Measurements from ENCODE around the gene LNPEP. TPM values are rescaled to one million over a fixed set of nuclear protein-coding genes. Genes with fewer than 3 reads are reported as not detected.

LNPEP gene
- total RNA-seq, 1 donor from 2014 or later = 49.6 TPM

DNA sequence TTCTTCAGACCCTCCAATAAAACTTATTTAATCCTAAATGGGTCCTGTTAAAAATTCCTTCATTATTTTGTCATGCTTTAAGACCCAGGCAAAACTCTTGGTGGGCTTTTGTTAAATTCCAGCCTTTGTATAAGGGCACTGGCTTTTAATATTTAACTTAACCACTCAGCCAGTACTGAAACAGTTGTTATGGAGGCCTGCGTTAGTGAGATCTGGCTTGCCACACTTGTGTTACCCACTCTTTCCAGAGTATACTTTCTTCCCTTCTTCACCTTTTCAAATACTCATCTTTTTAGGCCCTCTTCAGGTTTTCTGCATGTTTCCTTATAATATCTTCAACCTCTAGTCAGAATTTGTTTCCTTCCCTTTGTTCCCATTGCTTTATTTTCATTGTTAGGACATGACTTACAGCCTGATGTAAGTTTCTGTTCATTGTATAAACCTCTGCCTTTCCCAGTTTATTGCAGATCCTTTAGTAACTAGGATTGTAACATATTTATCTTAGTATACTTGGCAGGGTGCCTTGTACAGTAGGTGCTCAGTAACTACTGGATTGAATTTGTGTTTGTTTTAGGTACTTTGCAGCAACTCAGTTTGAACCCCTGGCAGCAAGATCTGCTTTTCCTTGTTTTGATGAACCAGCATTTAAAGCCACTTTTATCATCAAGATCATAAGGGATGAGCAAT, 48.8 kb downstream of the LNPEP start:
- ATAC-seq = no peak
- intact Hi-C loops (cut with DNase I) = loop anchor here (10.0 kb wide), 1 partner anchor 110 kb away; the partner anchor contains the start of gene ERAP2
- no peak for DNase-seq (ENCODE audit: missing footprints)

DNA sequence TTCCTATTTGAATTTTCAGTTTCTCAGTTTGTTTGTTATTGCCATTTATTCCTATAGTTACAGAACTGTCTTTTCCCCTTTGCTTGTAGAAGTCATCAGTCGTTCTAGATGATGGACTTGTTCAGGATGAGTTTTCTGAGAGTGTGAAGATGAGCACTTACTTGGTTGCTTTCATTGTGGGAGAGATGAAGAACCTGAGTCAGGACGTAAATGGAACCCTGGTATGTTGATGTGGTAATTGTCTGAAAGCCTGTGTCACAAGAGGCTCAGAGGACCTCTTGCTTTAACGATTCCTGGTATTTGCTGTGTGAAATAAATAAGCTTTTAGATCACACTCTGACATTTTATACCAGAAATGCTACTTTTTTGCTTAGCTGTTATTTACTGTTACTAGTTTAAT, 50.6 kb downstream of the LNPEP start:
- ATAC-seq = no peak
- DNase-seq (ENCODE audit: missing footprints) = no peak
- intact Hi-C loops (cut with DNase I) = loop anchor here (10.0 kb wide), 1 partner anchor 112 kb away; the partner anchor contains the start of gene ERAP2

GRCh38 chr5:96990102-96990501, 54.2 kb downstream of the LNPEP start:
- intact Hi-C loops (cut with DNase I) = loop anchor here (10.0 kb wide), 1 partner anchor 175 kb away; no protein-coding TSS in a partner anchor
- no peak for DNase-seq (ENCODE audit: missing footprints)
- ATAC-seq = no peak

DNA sequence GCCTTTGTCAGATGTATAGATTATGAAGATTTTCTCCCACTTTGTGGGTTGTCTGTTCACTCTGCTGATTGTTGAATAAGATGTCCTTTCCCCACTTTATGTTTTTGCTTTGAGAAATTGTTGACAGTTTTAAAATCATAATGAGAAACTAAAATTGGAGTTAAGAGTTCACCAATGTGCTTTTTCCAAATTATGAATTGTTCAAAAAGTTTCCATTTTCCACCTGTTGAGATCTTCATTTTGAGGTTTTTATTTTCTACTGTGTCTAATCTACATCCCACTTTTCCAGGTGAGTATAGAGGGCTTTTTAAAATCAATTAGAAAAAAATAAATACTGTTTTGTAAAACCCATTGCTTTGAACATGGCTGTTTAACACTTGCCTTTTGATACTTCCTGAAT, 55.8 kb downstream of the LNPEP start:
- intact Hi-C loops (cut with DNase I) = loop anchor here (10.0 kb wide), 1 partner anchor 173 kb away; no protein-coding TSS in a partner anchor
- DNase-seq (ENCODE audit: missing footprints) (no peak), ATAC-seq (no peak)

- DNase-seq (ENCODE audit: missing footprints) = no peak
- ATAC-seq = no peak
- intact Hi-C loops (cut with DNase I) = loop anchor here (10.0 kb wide), 1 partner anchor 171 kb away; no protein-coding TSS in a partner anchor
Observed at GRCh38 chr5:96993760-96994159, 57.9 kb downstream of the LNPEP start.

DNA sequence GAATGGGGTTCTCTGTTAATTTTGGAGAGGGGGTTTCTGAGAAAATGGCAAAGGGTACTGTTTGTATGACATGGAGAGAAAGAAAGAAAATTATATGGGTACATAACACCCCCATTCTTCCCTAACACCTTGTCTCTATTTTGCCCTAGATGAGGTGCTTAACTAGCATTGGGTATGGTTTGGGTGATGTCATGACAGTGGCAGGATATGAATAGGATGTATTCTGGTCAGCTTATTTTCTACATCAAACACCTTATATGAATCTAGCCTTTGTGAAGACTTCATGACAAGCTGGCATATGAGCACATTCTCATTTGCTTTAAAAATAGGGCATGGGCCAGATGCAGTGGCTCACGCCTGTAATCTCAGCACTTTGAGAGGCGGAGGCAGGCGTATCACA, 58.6 kb downstream of the LNPEP start:
- DNase-seq (ENCODE audit: missing footprints) (no peak), ATAC-seq (no peak)
- intact Hi-C loops (cut with DNase I) = loop anchor here (10.0 kb wide), 1 partner anchor 170 kb away; no protein-coding TSS in a partner anchor

GRCh38 chr5:96995419-96995818, 59.5 kb downstream of the LNPEP start:
- no peak for ATAC-seq
- intact Hi-C loops (cut with DNase I) = loop anchor here (10.0 kb wide), 1 partner anchor 169 kb away; no protein-coding TSS in a partner anchor
- no peak for DNase-seq (ENCODE audit: missing footprints)

DNA sequence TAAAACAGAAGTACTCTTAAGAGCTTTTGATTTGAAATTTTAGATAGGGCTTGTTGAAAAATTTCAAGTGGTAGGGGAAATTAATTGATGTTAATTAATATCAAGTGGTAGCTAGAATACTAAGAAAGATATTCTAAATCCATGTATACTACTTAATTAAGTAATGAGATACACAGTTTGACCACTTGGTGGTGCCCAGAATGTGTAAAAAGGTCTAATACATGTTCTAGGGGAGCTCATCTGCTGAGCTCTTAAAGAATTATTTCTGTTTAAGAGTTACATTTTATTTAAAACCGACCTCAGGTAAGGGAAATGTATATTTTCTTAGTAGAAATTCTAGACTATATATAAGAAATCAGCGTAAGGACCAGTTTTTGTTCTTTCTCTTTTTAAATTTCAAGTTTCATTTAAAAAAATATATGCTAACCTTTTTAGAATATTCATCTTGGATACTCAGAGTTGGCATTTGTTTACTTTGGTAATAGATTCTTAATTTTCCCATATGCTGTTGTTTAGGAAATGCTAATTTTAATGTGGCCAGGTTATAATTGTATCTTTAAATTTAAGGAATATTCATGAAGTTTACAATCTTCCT, 61.5 kb downstream of the LNPEP start:
- ATAC-seq = peak; percentile 59
- intact Hi-C loops (cut with DNase I) = loop anchor here (10.0 kb wide), 1 partner anchor 167 kb away; no protein-coding TSS in a partner anchor
- no peak for DNase-seq (ENCODE audit: missing footprints)

- DNase-seq (ENCODE audit: missing footprints) (no peak), ATAC-seq (no peak)
- intact Hi-C loops (cut with DNase I) = loop anchor here (10.0 kb wide), 2 partner anchors 165 to 245 kb away; no protein-coding TSS in a partner anchor
Observed at GRCh38 chr5:96999856-97000255, 64.0 kb downstream of the LNPEP start.

- DNase-seq (ENCODE audit: missing footprints) = no peak
- intact Hi-C loops (cut with DNase I) = loop anchor here (10.0 kb wide), 1 partner anchor 246 kb away; no protein-coding TSS in a partner anchor
Observed at GRCh38 chr5:97000391-97000790, 64.5 kb downstream of the LNPEP start.

DNA sequence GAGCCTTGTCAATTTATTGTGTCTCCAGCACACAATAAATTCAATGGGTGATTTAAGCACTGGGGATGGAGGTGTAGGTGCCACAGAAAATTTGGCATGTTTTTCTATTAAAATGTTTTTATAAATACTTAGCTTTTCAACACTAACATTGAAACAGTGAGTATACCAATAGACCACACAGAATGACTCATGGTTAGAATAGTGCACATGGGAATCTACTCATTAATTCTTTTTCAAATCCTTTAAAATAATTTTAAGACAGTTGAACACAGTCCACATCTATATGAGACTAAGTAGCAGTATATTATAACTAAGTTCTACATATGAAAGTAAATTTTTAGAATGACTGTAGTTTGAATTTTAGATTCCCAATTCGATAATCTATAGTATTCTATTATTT, 67.1 kb downstream of the LNPEP start:
- intact Hi-C loops (cut with DNase I) = loop anchor here (10.0 kb wide), 1 partner anchor 248 kb away; no protein-coding TSS in a partner anchor
- ATAC-seq (no peak), DNase-seq (ENCODE audit: missing footprints) (no peak)

More at GRCh38 chr5:97000391-97000790, 64.5 kb downstream of the LNPEP start:
- ATAC-seq = no peak

- intact Hi-C loops (cut with DNase I) = loop anchor here (10.0 kb wide), 1 partner anchor 250 kb away; no protein-coding TSS in a partner anchor
- DNase-seq (ENCODE audit: missing footprints) (no peak), ATAC-seq (no peak)
Observed at GRCh38 chr5:97004423-97005060, 68.7 kb downstream of the LNPEP start.

GRCh38 chr5:97006454-97007060, 70.7 kb downstream of the LNPEP start:
- ATAC-seq (no peak), DNase-seq (ENCODE audit: missing footprints) (no peak)
- intact Hi-C loops (cut with DNase I) = loop anchor here (10.0 kb wide), 1 partner anchor 252 kb away; no protein-coding TSS in a partner anchor

DNA sequence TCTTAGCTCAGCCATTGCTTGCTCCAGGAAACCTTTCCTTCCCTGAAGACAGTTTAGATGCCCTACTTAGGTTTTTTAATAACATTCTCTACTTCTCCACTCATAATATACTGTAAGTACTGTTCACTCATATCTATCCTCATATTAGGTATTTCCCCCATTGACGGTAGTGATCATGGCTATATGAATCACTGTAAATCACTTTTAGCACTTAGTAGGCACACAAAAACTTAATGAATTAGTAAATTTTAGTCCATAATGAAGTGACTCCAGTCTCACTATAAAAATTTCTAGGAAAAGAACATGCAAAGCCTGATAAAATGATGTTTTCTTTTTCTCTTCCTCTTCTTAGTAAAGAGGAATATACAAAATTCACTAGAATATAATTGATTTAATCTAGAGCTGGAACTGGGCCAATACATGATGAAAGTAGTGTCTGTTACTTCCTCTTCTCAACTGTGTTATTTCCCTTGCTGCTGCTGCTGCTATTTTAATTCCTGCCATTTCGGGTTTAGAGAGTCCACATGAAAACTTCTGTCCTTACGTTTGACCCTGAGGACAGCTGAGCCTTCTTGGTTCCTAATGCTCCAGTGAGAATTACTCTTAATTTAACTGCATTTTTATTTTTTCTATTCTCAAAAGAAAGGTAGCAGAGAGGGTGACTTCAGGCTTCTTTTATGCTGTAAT, 73.5 kb downstream of the LNPEP start:
- DNase-seq (ENCODE audit: missing footprints) (no peak), ATAC-seq (peak; percentile 42)
- intact Hi-C loops (cut with DNase I) = loop anchor here (10.0 kb wide), 1 partner anchor 255 kb away; no protein-coding TSS in a partner anchor

DNA sequence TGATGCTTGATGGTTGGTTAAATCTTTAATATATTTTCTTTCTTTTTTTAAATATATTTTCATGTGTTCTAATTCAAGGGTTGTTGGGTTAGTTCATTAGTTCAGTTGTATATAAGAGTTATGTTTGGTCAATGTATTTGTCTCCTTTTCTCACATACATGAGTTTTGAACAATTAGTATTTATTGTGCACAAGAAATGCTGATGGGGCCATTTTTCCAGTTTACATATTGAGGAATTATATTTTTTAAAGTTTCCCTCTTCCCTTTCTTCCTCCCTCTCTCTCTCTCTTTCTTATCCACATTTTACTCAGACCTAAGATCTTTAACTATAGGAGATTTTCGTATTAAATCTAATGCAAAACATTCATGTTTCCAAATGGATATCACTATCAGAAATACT, 74.0 kb downstream of the LNPEP start:
- ATAC-seq (no peak), DNase-seq (ENCODE audit: missing footprints) (no peak)
- intact Hi-C loops (cut with DNase I) = loop anchor here (10.0 kb wide), 2 partner anchors 255 to 395 kb away; no protein-coding TSS in a partner anchor

GRCh38 chr5:97010606-97011005, 74.7 kb downstream of the LNPEP start:
- intact Hi-C loops (cut with DNase I) = loop anchor here (10.0 kb wide), 1 partner anchor 396 kb away; no protein-coding TSS in a partner anchor

GRCh38 chr5:97011567-97011966, 75.7 kb downstream of the LNPEP start:
- DNase-seq (ENCODE audit: missing footprints) (no peak), ATAC-seq (no peak)
- intact Hi-C loops (cut with DNase I) = loop anchor here (10.0 kb wide), 1 partner anchor 397 kb away; no protein-coding TSS in a partner anchor

More at GRCh38 chr5:97010606-97011005, 74.7 kb downstream of the LNPEP start:
- DNase-seq (ENCODE audit: missing footprints) = no peak
- no peak for ATAC-seq

All from Right ventricle myocardium inferior (tissue), 1 donor.